GM12891 (cell line): ENCODE data around the gene CHCHD4.

Experiments
- PAX5 ChIP-seq: IDR thresholded peaks from 2 replicates; pipeline ENCODE4 v1.6.1; 2011; ENCODE audit warnings: low read length, moderate library complexity, mild to moderate bottlenecking; ENCODE audit not compliant: insufficient read depth, severe bottlenecking
- POLR2A ChIP-seq: IDR thresholded peaks from 2 replicates; pipeline ENCODE4 v1.6.1; 2011; ENCODE audit warnings: low read depth, low read length, control low read depth
- POLR2AphosphoS5 ChIP-seq: IDR thresholded peaks from 2 replicates; pipeline ENCODE4 v1.6.1; 2011; ENCODE audit warnings: low read depth, low read length, control low read depth
- TAF1 ChIP-seq: IDR thresholded peaks from 2 replicates; pipeline ENCODE4 v1.6.1; 2011; ENCODE audit warnings: low read depth, low read length, control low read depth

DNA sequence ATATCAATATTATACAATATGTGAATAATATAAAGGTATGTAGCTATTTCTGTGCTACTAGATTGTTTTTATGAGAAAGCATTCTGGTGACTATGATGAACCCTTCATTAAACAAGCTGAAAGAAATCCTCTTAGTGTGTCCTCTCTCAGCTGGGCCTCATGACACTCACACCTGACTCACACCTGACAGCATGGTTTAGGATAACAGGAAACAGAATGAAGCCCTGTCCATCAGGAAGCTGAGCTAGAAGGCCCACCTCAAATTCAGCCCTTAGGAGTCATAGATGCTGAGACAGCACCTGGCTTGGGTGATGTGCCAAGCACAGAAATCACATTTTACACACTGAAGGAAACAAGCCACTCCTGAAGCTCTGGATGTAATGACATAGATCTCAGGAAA, 30.8 kb downstream of the CHCHD4 start:
- TF ChIP-seq POLR2AphosphoS5 (no peak), PAX5 (no peak), POLR2A (no peak), TAF1 (no peak)
